ENCODE results near the gene SLX4.

SLX4 gene

DNA sequence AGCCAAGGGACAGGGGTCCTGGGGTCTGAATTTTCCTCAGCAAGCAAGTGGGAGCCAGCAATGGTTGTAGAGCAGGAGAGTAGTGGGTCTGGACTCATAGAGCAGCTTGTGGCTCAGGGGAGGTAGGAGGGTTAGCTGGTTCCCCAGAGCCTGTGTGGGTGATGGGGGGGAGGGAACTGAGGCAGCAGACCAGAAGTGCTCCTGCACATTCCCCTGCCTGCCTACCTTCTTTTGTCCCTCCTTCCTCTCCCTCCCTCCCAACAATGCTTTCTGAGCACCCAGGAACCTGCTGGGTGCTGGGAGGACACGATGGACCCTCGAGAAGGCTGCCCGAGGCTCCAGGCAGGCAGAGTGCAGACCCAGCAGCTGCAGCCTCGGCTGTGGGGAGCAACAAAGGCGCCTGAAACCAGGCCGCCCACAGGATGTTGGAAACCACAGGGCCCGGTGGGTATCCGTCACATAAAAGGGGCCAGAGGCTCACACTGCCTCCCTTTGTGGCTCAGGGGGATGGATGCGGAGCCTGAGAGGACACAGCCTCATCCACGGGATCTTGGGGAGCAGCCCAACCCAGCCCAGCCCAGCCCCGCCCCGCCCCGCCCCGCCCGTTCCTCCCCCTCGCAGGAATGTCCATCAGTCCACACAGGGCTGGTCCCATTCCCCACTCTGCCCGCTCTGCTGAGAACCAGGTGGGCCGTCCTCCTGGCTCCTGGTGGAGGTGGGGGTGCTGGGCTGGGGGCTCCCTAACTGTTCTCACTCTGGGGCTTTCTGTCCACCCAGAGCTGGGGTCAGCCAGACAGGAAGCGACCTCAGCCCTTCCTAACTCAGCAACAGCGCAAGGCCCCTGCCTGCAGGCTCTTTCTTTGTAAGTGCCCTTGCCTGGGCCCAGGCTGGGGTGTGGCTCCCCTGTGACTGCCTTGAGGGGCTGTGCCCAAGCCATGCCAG lies 32.5 kb downstream of the SLX4 start:
- TF ChIP-seq, protein P1, sequence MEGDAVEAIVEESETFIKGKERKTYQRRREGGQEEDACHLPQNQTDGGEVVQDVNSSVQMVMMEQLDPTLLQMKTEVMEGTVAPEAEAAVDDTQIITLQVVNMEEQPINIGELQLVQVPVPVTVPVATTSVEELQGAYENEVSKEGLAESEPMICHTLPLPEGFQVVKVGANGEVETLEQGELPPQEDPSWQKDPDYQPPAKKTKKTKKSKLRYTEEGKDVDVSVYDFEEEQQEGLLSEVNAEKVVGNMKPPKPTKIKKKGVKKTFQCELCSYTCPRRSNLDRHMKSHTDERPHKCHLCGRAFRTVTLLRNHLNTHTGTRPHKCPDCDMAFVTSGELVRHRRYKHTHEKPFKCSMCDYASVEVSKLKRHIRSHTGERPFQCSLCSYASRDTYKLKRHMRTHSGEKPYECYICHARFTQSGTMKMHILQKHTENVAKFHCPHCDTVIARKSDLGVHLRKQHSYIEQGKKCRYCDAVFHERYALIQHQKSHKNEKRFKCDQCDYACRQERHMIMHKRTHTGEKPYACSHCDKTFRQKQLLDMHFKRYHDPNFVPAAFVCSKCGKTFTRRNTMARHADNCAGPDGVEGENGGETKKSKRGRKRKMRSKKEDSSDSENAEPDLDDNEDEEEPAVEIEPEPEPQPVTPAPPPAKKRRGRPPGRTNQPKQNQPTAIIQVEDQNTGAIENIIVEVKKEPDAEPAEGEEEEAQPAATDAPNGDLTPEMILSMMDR (IDR thresholded peaks at IDR 0.05; ENCODE audit: low read depth, low read length): no peak
- DNase-seq (ENCODE audit: extremely low read depth, low read depth): no peak

DNA sequence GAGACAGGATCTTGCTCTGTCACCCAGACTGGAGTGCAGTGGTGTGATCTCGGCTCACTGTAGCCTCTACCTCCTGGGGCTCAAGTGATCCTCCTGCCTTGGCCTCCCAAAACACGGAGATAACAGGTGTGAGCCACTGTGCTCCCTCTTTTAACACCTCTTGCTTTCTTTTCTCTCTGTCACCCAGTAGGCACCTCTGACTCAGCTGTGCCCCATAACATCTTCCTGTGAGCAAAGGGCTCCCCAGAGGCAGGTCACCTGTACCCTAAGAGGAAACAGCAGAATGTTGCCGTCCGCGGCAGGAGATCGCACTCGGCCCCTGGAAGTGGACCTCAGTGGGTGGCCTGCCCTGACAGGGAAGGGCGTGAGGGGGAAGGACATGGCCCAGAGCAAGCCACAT lies 33.3 kb downstream of the SLX4 start:
- DNase-seq (ENCODE audit: extremely low read depth, low read depth): no peak
- TF ChIP-seq, protein P1 (IDR thresholded peaks at IDR 0.05; ENCODE audit: low read depth, low read length): no peak

DNA sequence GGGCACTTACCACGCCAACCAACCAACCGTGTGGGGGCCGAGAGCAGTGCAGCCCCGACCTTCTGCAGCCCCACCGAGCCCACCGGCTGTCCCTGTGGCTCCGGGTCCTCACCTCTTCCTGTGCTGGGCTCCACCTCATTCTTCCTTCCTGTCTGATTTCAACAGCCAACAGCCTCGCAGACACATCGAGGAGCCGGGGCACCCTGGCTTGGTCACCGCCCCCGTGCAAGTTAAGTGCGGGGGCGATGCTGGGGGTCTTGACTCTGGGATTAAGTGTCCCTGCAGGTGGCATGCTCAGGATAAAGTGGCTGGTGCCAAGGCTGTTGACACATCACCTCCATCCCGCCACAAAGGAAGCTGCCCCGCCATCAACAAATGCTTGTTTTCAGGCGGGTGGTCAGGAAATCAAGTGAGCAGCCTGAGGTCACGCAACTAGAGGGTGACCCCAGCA lies 34.1 kb downstream of the SLX4 start, which contains the start of gene NLRC3:
Gene NLRC3 (minus strand): TSS at position 102 of the 451 bp plus-strand sequence. CDS start 12,367 bp downstream, outside the sequence.
- DNase-seq (ENCODE audit: extremely low read depth, low read depth): no peak
- TF ChIP-seq, protein P1 (IDR thresholded peaks at IDR 0.05; ENCODE audit: low read depth, low read length): no peak

DNA sequence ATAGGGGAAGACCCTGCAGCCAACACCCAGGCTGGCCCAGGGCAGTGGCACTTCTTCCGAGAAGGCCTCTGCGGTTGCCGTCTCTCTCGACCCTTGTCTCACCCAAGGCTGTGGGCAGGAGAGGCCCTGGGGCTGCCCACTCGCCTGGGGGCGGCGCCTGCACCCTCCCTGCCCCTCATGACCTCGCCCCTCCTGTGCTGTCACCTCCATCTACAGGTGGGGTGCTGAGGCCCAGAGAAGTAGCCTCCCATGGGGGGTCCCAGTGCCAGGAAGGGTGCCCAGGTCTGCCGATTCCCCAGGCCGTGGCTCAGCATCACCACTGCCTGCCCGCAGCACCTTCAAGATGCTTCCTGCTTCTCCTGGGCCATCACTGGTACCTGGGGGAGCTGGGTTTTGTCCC lies 35.2 kb downstream of the SLX4 start:
- DNase-seq (ENCODE audit: extremely low read depth, low read depth): no peak
- TF ChIP-seq, protein P1 (IDR thresholded peaks at IDR 0.05; ENCODE audit: low read depth, low read length): no peak

DNA sequence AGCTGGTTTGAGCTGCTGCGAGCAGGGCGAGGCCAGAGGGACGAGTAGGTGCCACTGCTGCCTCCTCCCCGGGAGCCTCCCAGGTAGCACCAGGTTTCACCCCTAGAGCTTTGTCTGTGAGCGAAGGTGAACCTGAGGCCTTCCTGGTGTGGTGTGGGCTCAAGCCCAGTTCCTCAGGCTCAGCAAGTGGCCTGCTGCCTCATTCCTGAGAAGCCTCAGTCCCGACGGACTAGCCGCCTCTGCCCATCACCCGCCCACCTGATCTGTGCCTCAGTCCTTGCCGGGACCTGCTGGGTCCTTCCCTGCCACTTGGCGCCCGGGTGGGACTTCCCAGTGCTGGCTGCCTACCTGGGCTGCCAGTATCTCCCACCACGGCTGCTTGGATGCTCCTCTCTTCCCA lies 35.9 kb downstream of the SLX4 start:
- TF ChIP-seq, protein P1 (IDR thresholded peaks at IDR 0.05; ENCODE audit: low read depth, low read length): no peak

DNA sequence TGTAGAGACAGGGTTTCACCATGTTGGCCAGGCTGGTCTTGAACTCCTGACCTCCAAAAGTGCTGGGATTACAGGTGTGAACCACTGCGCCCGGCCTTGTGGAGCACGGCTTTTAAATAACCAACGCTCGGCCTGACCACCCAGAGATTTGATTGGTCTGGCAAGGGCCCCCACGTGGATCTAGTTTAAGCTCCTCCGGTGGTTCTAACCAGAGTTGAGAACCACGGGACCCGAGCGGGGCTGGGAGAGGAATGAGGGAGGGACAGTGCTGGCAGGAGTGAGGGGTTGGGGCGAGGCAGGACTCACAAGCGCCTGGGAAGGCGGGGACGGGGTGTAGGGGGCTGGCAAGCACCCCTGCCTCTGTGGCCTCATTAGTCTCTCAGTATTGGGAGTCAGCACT lies 37.2 kb downstream of the SLX4 start:
- no peak for DNase-seq (ENCODE audit: extremely low read depth, low read depth)
- TF ChIP-seq, protein P1 (IDR thresholded peaks at IDR 0.05; ENCODE audit: low read depth, low read length): no peak

More for the DNA sequence above, 35.9 kb downstream of the SLX4 start:
- DNase-seq (ENCODE audit: extremely low read depth, low read depth): no peak

DNA sequence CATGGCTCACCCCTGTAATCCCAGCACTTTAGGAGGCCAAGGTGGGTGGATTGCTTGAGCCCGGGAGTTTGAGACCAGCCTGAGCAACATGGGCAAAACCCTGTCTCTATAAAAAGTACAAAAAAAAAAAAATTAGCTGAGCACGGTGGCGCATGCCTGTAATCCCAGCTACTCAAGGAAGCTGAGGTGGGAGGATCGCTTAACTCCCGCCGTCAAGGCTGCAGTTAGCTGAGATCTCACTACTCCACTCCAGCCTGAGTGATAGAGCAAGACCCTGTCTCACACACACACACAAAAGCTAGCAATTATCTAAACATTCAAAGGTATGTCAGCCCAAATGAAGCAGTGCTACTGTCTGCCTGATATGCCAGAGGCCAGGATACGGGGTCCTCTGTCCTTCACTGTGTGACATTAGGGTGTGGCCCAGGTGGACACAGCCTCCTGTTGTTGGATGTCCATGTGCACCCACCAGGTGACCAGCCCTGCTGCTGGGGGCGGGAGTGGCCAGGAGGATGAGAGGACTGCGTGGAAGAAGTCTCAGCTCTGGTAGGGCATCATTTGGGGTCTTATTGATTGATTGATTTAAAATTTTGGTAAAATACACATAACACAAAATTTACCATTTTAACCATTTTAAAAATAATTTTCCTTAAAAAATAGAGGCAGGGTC lies 38.1 kb downstream of the SLX4 start:
- no peak for DNase-seq (ENCODE audit: extremely low read depth, low read depth)
- TF ChIP-seq, protein P1 (IDR thresholded peaks at IDR 0.05; ENCODE audit: low read depth, low read length): no peak

Data from AG09319 (cell line).